GM12878 (cell line): ENCODE results near the gene LAMA2. TPM values are rescaled to one million over a fixed set of nuclear protein-coding genes. Genes with fewer than 3 reads are reported as not detected.

Experiments
- ATAC-seq: fragments of 200-7000 bp; cut with Tn5 transposase; 3 replicates; pipeline ENCODE4 v1.9.1; 2020; ENCODE audit warnings: mild to moderate bottlenecking, moderate library complexity
- BruUV-seq: library from RNA; stranded (reverse); fragments of 400-500 nt; replicated peaks from 2 replicates; lab custom pipeline; 2021; lab: Mats Ljungman, UMichigan
- CTCF ChIA-PET: fragments of 300-600 bp; sonication (Branson Sonifier 250); formaldehyde crosslinking; extraction: SDS; loops from one replicate; lab custom pipeline; 2021; ENCODE audit warnings: inconsistent platforms; lab: Yijun Ruan, JAX
- POLR2A ChIA-PET: fragments of 350-600 bp; formaldehyde crosslinking; extraction: SDS; loops from one replicate; lab custom pipeline; 2021; ENCODE audit warnings: inconsistent platforms; lab: Charles Lee
- RAD21 ChIA-PET: fragments of 300-600 bp; sonication (Branson Sonifier 250); formaldehyde crosslinking; loops from one replicate; lab custom pipeline; 2023; ENCODE audit warnings: antibody characterized with exemption; ENCODE audit not compliant: unreplicated experiment; lab: Charles Lee
- SMC1A ChIA-PET: fragments of 300-600 bp; sonication (Branson Sonifier 250); formaldehyde crosslinking; loops from one replicate; lab custom pipeline; 2023; ENCODE audit not compliant: unreplicated experiment, uncharacterized antibody; lab: Charles Lee
- DNase-seq: peaks from one replicate; pipeline ENCODE4 v3.0.0-alpha.2; 2011; ENCODE audit warnings: low read depth, low spot score
- FAIRE-seq: peaks from 3 replicates; lab custom pipeline; 2011; peaks lifted over from hg19 to GRCh38; lab: Jason Lieb, UNC
- H2AFZ ChIP-seq: 2 replicates; pipeline ENCODE4 v1.6.0; 2011; ENCODE audit warnings: low read depth, low read length, control low read depth; ENCODE audit not compliant: control insufficient read depth
- H3K27ac ChIP-seq: 2 replicates; pipeline ENCODE4 v1.5.1; 2011; ENCODE audit warnings: control low read depth; ENCODE audit not compliant: control insufficient read depth, insufficient read depth
- H3K27me3 ChIP-seq, 2 experiments: replicated peaks in 1 of 2; 2 replicates each; pipeline versions ENCODE4 v1.6.0 to v1.6.1; 2011; ENCODE audit warnings: low read length in 1 of 2; ENCODE audit not compliant: control insufficient read depth in 2 of 2, insufficient read depth in 2 of 2
- H3K36me3 ChIP-seq, 2 experiments: 2 replicates each; pipeline ENCODE4 v1.5.1; 2011; ENCODE audit warnings: low read length in 1 of 2; ENCODE audit not compliant: control insufficient read depth in 2 of 2, insufficient read depth in 2 of 2
- H3K4me1 ChIP-seq: 2 replicates; pipeline ENCODE4 v1.6.1; 2011; ENCODE audit warnings: mild to moderate bottlenecking, low read length, moderate library complexity, mixed read lengths; ENCODE audit not compliant: control insufficient read depth, insufficient read depth
- H3K4me2 ChIP-seq: 2 replicates; pipeline ENCODE4 v1.6.0; 2011; ENCODE audit warnings: control low read depth; ENCODE audit not compliant: control insufficient read depth, insufficient read depth
- H3K4me3 ChIP-seq: fragments of 200-600 bp; sonication (generic); 2 replicates; pipeline ENCODE4 v1.5.1; 2016
- H3K79me2 ChIP-seq: 2 replicates; pipeline ENCODE4 v1.6.0; 2011; ENCODE audit warnings: low read length; ENCODE audit not compliant: control insufficient read depth, insufficient read depth
- H3K9ac ChIP-seq: 2 replicates; pipeline ENCODE4 v1.8.0; 2011; ENCODE audit warnings: low read length, control low read depth, mixed read lengths; ENCODE audit not compliant: control insufficient read depth, insufficient read depth
- H3K9me3 ChIP-seq: replicated peaks from 3 replicates; pipeline ENCODE4 v1.5.1; 2011; ENCODE audit warnings: mild to moderate bottlenecking, low read length; ENCODE audit not compliant: control insufficient read depth, insufficient read depth
- H4K20me1 ChIP-seq: 2 replicates; pipeline ENCODE4 v1.6.0; 2011; ENCODE audit not compliant: control insufficient read depth, insufficient read depth
- BMI1 ChIP-seq: fragments of 450-650 bp; IDR thresholded peaks from 2 replicates; pipeline ENCODE4 v1.6.1; 2016; ENCODE audit warnings: mild to moderate bottlenecking, moderate library complexity, borderline replicate concordance
- CBFB ChIP-seq: IDR thresholded peaks from 2 replicates; pipeline ENCODE4 v1.6.1; 2016; ENCODE audit warnings: antibody characterized with exemption, low read depth
- EGR1 ChIP-seq, 2 experiments: IDR thresholded peaks; 1 replicate in 1 of 2; 2 replicates in 1 of 2; pipeline ENCODE4 v1.6.1; 2011 to 2012; ENCODE audit warnings: low read depth in 2 of 2, low read length in 2 of 2, borderline replicate concordance in 1 of 2, mild to moderate bottlenecking in 1 of 2, moderate library complexity in 1 of 2
- NFYA ChIP-seq: IDR thresholded peaks from 2 replicates; pipeline ENCODE4 v1.6.1; 2011; ENCODE audit warnings: low read depth, mild to moderate bottlenecking, low read length, improper control_type of control experiment, borderline replicate concordance
- POLR2AphosphoS5 ChIP-seq: IDR thresholded peaks from 2 replicates; pipeline ENCODE4 v1.6.1; 2011; ENCODE audit warnings: mild to moderate bottlenecking, low read length, inconsistent platforms
- RUNX3 ChIP-seq: IDR thresholded peaks from 2 replicates; pipeline ENCODE4 v1.6.1; 2012; ENCODE audit warnings: low read length, inconsistent platforms
- STAT3 ChIP-seq: IDR thresholded peaks from 2 replicates; pipeline ENCODE4 v1.6.1; 2011; ENCODE audit warnings: low read depth, low read length, improper control_type of control experiment
- TCF7 ChIP-seq: IDR thresholded peaks from 2 replicates; pipeline ENCODE4 v1.6.1; 2014; ENCODE audit warnings: antibody characterized with exemption, borderline replicate concordance
- WGBS: methylation state at CpG from one replicate; pipeline ENCODE4 v1.1.6; 2016; ENCODE audit warnings: low lambda C conversion rate; ENCODE audit not compliant: insufficient replicate concordance, insufficient coverage; ENCODE audit errors: missing lambda C conversion rate; 5-methylcytosine and 5-hydroxymethylcytosine counted together
- in situ Hi-C: fragments of 300-500 bp; cut with MboI; formaldehyde crosslinking; loops from 9 replicates; pipeline ENCODE4 v1.14.3; 2018; ENCODE audit warnings: mixed read lengths
- intact Hi-C: fragments of 100-400 bp; cut with micrococcal nuclease; formaldehyde crosslinking; loops from one replicate; pipeline ENCODE4 v1.14.2; 2022; ENCODE audit not compliant: unreplicated experiment
- polyA plus RNA-seq, 11 experiments: library from polyadenylated mRNA; depleted of rRNA in 4 of 11; unstranded in 6 of 11; stranded (reverse) in 5 of 11; fragments of >200 nt; fragmentation: Nextera tagmentation in 4 of 11; fragmentation: Illumina TruSeq in 1 of 11; extraction: Ambion mirVana in 4 of 11; extraction: Trizol in 1 of 11; gene quantifications; 1 replicate in 1 of 11; 2 replicates in 10 of 11; pipeline versions ENCODE4 v1.2.1 to v1.2.3, GENCODE V29; 2011 to 2016; ENCODE audit warnings: inconsistent platforms in 2 of 11, missing spikeins in 2 of 11, low read depth in 1 of 11
- total RNA-seq, 4 experiments: library from RNA; depleted of rRNA in 3 of 4; stranded (reverse); fragments of >200 nt in 3 of 4; fragmentation: Illumina TruSeq in 1 of 4; extraction: Trizol in 1 of 4; gene quantifications; 2 replicates each; pipeline versions ENCODE4 v1.2.1 to v1.2.3, GENCODE V29; 2013 to 2021
- TF ChIP-seq, protein P1 (sequence below): fragments of 450-650 bp; IDR thresholded peaks from 2 replicates; pipeline ENCODE4 v1.6.1; 2017; ENCODE audit warnings: mild to moderate bottlenecking, moderate library complexity
- TF ChIP-seq, protein P2 (sequence below): IDR thresholded peaks from 2 replicates; pipeline ENCODE4 v1.6.1; 2012; ENCODE audit warnings: improper control_type of control experiment, low read depth, low read length; ENCODE audit not compliant: insufficient replicate concordance
- TF ChIP-seq, protein P3 (sequence below): fragments of 450-650 bp; IDR thresholded peaks from 2 replicates; pipeline ENCODE4 v1.6.1; 2017; ENCODE audit warnings: antibody characterized with exemption, mild to moderate bottlenecking, moderate library complexity

Gene LAMA2
- total and polyA plus RNA-seq, 10 of the 15 experiments (the other 5 are each of a cell fraction or from before 2014, with no cell fraction given): 0.04 to 2.0 (median 0.37) TPM; not detected in 1

DNA sequence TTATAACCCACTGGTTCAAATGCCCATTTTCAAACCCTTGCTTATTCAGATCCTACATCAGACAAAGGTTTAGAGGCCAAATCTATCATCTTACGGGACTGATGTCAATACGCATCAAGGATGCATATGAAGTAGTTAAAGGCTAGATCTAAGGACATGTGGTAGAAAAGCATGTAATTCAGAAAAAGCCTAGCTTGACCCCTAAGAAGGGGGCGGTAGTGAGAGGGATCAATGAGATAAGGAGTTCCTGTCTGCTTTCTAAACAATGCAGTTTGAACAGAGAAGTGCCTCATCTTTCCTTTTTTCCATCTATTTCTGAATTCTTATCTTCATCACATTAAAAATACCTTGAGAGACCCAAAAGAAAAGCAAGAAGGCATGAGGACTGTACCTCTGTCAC is 589.3 kb downstream of the LAMA2 start (continued):
- TF ChIP-seq, protein P1, sequence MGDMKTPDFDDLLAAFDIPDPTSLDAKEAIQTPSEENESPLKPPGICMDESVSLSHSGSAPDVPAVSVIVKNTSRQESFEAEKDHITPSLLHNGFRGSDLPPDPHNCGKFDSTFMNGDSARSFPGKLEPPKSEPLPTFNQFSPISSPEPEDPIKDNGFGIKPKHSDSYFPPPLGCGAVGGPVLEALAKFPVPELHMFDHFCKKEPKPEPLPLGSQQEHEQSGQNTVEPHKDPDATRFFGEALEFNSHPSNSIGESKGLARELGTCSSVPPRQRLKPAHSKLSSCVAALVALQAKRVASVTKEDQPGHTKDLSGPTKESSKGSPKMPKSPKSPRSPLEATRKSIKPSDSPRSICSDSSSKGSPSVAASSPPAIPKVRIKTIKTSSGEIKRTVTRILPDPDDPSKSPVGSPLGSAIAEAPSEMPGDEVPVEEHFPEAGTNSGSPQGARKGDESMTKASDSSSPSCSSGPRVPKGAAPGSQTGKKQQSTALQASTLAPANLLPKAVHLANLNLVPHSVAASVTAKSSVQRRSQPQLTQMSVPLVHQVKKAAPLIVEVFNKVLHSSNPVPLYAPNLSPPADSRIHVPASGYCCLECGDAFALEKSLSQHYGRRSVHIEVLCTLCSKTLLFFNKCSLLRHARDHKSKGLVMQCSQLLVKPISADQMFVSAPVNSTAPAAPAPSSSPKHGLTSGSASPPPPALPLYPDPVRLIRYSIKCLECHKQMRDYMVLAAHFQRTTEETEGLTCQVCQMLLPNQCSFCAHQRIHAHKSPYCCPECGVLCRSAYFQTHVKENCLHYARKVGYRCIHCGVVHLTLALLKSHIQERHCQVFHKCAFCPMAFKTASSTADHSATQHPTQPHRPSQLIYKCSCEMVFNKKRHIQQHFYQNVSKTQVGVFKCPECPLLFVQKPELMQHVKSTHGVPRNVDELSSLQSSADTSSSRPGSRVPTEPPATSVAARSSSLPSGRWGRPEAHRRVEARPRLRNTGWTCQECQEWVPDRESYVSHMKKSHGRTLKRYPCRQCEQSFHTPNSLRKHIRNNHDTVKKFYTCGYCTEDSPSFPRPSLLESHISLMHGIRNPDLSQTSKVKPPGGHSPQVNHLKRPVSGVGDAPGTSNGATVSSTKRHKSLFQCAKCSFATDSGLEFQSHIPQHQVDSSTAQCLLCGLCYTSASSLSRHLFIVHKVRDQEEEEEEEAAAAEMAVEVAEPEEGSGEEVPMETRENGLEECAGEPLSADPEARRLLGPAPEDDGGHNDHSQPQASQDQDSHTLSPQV: no peak
- no peak for TF ChIP-seq POLR2AphosphoS5

DNA sequence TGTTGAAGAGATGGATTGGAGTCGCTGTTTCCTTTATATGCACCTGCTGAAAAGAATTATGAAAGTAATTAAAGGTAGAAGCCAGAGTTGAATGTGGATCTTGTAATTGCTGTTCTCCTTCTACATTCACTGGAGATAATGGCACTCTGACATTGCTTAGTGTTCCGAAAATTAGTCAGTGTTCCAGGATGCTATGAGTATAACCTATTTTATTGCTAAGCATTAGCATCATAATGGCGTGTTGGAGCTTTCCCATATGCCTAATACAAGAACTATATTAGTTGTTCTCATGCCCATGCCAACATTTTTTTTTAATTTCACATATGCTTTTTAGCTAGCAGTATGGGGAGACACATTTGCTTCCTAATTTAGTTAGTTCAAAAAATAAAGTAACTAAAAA is 590.6 kb downstream of the LAMA2 start:
- Histone ChIP-seq H3K9ac (no peak overlapping the region), H3K9me3 (no peaks in the 10 kb centered on the region), H3K4me3 (no peak overlapping the region), H2AFZ (no peak overlapping the region), H3K4me2 (no peak overlapping the region), H3K27me3 (no peaks in the 10 kb centered on the region; a peak in 2 of 4 replicates), H3K27ac (no peak overlapping the region), H3K36me3 (no peaks in the 10 kb centered on the region), H3K79me2 (no peaks in the 10 kb centered on the region), H4K20me1 (no peaks in the 10 kb centered on the region), H3K4me1 (no peaks in the 10 kb centered on the region)
- WGBS: 33% methylated on average over 3 of the region's 3 CpGs
- in situ Hi-C loops: no loop called here
- RAD21 ChIA-PET: no interaction called here
- CTCF ChIA-PET: no interaction called here
- POLR2A ChIA-PET: no interaction called here
- DNase-seq (no peak), FAIRE-seq (no peak), ATAC-seq (no peak)
- SMC1A ChIA-PET: interaction anchor here (1.2 kb wide), 1 partner anchor 18 kb away, joined by 3 read pairs; no protein-coding TSS in a partner anchor
- intact Hi-C loops: no loop called here
- BruUV-seq: no TSS peak
- TF ChIP-seq CBFB: no peak
- TF ChIP-seq TCF7: no peak
- TF ChIP-seq, protein P2, sequence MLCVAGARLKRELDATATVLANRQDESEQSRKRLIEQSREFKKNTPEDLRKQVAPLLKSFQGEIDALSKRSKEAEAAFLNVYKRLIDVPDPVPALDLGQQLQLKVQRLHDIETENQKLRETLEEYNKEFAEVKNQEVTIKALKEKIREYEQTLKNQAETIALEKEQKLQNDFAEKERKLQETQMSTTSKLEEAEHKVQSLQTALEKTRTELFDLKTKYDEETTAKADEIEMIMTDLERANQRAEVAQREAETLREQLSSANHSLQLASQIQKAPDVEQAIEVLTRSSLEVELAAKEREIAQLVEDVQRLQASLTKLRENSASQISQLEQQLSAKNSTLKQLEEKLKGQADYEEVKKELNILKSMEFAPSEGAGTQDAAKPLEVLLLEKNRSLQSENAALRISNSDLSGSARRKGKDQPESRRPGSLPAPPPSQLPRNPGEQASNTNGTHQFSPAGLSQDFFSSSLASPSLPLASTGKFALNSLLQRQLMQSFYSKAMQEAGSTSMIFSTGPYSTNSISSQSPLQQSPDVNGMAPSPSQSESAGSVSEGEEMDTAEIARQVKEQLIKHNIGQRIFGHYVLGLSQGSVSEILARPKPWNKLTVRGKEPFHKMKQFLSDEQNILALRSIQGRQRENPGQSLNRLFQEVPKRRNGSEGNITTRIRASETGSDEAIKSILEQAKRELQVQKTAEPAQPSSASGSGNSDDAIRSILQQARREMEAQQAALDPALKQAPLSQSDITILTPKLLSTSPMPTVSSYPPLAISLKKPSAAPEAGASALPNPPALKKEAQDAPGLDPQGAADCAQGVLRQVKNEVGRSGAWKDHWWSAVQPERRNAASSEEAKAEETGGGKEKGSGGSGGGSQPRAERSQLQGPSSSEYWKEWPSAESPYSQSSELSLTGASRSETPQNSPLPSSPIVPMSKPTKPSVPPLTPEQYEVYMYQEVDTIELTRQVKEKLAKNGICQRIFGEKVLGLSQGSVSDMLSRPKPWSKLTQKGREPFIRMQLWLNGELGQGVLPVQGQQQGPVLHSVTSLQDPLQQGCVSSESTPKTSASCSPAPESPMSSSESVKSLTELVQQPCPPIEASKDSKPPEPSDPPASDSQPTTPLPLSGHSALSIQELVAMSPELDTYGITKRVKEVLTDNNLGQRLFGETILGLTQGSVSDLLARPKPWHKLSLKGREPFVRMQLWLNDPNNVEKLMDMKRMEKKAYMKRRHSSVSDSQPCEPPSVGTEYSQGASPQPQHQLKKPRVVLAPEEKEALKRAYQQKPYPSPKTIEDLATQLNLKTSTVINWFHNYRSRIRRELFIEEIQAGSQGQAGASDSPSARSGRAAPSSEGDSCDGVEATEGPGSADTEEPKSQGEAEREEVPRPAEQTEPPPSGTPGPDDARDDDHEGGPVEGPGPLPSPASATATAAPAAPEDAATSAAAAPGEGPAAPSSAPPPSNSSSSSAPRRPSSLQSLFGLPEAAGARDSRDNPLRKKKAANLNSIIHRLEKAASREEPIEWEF: no peak
- no peak for TF ChIP-seq RUNX3
- TF ChIP-seq BMI1: no peak
- TF ChIP-seq STAT3: no peak
- no peak for TF ChIP-seq NFYA
- TF ChIP-seq, protein P3, sequence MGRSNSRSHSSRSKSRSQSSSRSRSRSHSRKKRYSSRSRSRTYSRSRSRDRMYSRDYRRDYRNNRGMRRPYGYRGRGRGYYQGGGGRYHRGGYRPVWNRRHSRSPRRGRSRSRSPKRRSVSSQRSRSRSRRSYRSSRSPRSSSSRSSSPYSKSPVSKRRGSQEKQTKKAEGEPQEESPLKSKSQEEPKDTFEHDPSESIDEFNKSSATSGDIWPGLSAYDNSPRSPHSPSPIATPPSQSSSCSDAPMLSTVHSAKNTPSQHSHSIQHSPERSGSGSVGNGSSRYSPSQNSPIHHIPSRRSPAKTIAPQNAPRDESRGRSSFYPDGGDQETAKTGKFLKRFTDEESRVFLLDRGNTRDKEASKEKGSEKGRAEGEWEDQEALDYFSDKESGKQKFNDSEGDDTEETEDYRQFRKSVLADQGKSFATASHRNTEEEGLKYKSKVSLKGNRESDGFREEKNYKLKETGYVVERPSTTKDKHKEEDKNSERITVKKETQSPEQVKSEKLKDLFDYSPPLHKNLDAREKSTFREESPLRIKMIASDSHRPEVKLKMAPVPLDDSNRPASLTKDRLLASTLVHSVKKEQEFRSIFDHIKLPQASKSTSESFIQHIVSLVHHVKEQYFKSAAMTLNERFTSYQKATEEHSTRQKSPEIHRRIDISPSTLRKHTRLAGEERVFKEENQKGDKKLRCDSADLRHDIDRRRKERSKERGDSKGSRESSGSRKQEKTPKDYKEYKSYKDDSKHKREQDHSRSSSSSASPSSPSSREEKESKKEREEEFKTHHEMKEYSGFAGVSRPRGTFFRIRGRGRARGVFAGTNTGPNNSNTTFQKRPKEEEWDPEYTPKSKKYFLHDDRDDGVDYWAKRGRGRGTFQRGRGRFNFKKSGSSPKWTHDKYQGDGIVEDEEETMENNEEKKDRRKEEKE: no peak
- no peak for TF ChIP-seq EGR1 (IDR thresholded peaks at IDR 0.05; ENCODE audit: borderline replicate concordance in 1 of 2, low read depth in 2 of 2, low read length in 2 of 2)
